Embryonic facial prominence (tissue), 1 donor: ENCODE results near the gene CRYBB3.
A peak's percentile ranks its signal among the peaks of the same experiment; 100 is the strongest.
"Not testable (repeated sequence)": the region's sequence is repeated elsewhere in the genome, so short reads cannot be mapped to it uniquely, and the experiment has no call there.

Experiments used
- DNase-seq: peaks from one replicate; pipeline ENCODE4 v3.0.0-alpha.2; 2016; ENCODE audit errors: extremely low spot score

CRYBB3 gene

DNA sequence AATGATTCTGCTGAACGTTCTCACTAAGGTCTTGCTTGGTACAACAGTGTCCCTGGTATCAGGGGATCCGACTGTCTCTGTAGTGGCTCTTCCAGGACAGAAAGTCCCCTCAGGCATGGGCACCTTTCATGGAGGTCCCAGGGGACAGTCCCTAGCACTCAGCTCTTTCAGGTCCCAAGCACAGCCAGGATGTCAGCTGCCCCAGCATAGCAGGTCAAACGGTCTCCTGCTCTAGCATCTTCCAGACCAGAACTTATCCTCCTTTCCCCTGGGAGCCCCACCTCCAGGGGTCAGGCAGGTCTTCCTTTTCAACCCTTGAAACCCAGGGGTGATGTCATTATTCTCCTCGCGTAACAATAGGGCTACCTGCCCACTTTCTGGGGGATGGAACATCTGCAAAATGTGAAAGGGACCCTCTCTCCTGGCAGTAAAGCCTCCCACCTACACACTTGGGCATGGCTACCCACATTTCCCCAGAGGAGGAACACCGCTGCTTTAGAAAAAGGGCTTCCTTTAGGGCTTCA, 24.7 kb upstream of the CRYBB3 start:
- DNase-seq = no peak

DNA sequence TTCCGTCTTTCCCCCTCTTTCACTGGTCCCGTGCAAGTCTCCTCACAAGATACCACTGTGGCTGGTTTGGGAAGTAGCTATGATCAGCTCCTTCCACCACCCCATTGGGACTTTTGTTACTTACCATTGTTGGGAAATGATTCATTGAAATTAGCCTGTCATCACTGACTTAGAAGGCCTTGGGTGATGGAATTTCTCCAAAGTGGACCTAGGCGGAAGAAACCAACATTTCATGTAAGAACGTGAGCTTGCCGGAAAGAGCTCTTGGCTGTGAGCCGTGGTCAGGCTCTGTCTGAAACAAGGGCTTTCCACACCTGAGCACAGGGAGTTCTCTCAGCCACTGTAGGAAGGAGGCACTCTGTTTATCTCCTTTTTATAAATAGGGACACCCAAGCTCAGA, 23.5 kb upstream of the CRYBB3 start:
- no peak for DNase-seq

DNA sequence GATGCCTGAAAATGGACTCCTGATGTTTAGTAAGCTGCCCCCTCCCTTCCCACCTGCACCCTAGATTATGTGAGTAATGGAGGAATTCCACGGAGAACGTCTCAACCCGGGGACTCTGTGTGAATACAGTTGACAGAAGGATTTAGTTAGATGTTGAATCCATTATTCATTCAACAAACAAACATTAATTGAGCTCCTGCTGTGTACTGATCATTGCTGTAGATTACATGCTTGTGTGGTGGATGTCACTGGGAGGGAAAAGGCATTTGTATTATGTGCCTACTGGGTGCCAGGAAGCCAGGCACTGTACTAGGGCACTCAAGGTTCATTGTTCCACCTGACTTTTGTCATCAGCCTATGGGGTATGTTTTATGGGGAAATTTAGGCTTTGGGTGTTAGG, 22.9 kb upstream of the CRYBB3 start:
- DNase-seq = no peak

DNA sequence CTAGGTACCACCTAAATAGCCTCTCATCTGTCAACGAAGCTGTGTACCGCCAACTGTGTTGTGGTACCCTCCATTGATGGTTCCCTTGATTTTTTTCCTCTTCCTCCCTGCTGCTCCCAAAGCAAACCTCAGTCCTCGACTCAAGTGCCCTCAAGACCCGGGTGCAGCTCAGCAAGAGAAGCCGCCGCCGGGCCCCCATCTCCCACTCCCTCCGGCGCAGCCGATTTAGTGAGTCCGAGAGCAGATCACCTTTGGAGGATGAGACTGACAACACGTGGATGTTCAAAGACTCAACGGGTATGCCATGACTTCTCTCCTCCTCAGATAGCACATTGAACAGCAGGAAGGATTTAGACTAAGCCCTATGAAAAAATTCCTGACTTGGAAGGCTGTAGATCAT, 22.4 kb upstream of the CRYBB3 start:
- no peak for DNase-seq

DNA sequence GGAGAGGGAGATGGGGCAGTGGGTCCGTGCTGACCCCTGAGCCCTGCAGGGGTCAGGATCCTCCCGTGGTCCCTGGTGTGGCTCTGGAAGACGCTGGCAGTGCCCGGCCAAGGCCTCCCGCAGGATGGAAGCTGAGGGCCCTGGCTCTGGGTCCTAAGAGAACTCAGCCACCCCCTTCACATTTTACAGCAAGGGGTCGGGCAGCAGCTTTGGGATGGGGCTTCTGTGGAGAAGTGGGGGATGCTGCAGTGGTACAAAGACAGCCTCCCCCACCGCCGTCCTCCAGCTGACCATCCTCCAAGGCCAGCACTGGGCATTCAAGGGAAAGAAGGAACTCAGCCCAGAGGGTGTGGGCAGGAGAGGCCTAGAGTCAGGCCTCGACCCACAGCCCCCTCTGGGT, 21.8 kb upstream of the CRYBB3 start:
- DNase-seq = no peak

DNA sequence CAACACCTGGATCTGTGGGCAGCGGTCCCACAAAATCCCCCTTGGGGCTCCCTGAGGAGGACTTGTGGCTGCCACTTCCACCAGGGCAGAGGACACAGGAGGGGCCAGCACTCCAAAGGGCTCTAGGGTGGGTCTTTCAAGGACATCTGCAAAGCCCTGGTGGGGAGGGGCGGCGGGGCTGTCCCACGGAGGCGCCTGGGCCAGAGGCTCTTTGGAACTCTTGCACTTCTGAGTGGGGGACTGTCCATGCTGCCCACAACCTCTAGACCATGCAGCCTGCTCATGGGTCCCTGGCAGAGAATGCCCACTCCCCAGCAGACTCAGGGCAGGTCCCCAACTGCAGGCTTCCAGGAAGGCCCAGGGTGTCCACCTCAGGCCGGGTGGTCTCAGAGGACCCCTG, 21.3 kb upstream of the CRYBB3 start:
- not testable (repeated sequence) for DNase-seq

DNA sequence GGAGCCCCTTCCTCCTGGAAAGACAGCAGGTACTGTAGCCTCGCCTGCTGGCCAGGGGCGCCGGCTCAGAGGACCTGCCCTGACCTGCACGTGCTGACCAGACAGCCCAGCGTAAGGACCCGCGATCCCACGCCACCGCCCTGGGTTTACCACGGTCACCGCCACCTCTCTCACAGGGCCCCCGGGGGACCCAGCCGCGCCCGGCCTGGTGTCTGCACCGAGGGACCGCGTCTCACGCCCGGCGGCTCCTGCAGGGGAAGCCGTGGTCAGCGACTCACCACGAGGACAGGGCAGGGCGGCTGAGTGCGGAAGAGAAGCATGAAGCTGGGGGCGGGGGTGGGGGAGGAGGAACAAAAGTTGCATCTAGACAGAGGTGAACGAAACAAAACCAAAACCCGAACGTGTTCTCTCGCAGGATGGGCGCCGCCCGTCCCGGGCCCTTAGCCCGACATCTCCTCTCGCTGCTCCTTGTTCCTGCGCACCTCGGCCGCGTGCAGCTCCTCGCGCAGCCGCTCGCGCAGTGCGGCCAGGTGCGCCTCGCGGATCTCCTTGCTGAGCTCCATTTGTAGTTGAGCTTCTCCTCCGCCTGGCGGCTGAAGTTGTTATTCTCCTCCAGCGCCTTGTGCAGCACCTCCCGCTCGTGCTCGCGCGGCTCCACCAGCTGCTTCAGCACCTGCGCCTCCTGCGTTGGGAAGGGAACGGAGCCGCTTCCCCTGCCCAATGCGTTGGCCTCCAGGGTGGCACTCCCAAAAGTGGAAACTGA, 20.6 kb upstream of the CRYBB3 start:
- DNase-seq = not testable (repeated sequence)

DNA sequence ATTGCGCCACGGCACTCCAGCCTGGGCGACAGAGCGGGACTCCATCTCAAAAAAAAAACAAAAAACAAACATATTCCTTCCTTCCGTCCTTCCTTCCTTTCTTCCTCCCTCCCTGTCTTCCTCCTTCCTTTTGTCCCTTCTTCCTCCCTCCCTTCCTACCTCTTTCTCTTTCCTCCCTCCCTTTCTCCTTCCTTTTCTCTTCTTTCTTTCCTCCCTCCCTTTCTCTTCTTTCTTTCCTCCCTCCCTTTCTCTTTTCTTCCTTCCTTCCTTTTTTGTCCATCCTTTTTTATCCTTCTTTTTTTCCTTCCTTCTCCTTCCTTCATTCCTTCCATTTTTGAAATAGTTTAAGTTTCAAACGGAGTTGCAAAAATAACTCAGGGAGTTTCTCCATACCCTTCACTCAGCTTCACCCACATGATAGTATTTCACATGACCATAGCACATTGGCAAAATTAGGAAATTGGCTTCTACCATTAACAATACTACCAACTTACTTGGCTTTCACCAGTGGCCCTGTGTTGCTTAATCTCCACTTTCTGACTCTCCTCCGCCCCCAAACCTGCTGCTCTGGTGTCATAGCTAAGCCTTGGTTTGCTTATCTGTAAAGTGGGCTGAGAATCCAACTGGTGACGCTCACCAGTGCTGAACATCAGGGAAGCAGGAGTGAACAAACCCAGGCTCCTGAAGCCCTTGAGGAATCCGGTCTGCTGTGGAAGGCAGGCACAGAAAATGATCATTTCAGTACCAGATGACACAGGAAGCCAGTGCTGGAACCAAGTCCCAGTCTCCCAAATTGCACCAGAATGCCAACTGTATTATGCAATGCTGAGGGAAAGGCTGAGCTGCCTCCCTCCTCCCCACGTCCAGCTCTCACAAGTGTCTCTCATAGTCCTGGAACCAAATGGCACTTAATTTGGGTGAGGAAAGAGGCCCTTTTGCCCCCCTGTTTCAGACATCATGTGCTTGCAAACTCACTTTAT, 17.2 kb upstream of the CRYBB3 start:
- no peak for DNase-seq

DNA sequence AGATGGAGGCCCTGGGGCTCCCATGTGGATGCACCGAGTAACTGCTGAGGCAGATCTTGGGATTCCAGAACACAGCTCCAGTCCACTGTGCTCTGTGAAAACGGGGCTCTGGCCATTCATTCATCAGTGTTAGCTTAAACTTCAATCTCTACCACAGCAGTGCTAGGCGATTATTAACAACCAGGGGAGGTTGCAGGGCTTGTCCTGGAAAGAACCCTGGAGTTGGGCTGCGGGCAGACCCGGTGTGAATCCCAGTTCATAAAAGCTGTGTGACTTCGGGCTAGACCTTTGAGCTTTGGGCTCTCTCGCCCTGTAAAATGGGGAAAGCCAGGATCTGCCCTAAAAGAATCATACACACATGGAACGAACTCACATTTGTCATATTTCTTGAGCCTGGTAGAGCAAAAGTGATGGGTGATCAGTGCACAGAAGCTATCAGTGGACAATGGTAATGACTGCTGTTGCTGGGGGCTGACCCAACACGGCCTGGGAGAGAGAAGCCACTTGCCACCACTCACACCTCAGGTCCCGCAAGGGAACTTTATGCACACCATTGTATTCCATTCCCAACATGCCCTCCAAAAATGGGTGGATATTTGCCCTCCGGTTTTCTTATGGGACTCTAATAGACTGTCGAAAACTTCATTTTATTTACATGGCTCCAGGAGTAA, 15.6 kb upstream of the CRYBB3 start:
- no peak for DNase-seq

DNA sequence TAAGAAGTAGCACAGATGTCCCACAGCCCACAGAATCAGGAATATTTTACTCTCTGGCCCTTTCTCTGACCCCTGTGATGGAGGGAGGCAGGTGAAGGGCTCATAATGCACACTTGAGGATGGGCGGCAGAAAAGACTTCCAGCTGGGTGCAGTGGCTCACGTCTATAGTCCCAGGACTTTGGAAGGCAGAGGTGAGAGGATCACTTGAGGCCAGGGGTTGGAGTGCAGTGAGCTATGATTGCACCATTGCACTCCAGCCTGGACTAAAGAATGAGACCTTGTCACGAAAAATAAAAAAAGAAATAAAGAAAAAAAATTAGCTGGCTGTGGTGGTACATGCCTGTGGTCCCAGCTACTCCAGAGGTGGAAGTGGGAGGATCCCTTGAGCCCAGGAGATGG, 13.5 kb upstream of the CRYBB3 start:
- DNase-seq = no peak

DNA sequence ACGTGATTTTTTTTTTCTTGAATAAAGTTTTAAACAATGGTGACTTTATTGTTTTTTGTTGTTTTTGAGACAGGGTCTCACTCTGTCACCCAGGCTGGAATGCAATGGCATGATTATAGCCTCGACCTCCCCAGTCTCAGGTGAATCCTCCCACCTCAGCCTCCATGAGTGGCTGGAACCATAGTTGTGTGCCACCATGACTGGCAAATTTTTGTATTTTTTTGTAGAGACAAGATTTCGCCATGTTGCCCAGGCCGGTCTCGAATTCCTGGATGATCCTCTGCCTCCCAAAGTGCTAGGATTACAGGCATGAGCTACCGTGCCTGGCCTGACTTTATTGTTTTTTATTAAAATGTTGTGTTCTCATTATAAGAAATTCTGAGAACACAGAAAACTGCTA, 12.2 kb upstream of the CRYBB3 start:
- DNase-seq = no peak

DNA sequence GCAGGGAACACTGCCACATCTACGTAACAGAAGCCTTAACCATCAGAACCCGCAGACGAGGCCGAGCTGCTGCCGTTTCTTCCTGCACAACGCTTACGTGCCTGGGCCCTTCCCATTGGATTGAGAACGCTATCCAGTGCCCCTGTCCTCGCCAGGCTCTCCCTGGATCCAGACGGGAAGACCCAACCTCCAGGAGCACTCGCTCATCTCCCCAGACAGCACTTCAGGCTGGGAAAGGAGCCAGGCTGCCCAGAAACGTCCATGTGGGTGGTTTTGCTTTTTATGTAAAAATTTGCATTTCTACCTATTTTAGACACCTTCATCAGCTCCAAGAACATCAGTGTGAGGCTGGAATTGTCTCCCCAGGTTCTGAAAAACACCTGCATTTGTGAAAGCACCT, 7.3 kb upstream of the CRYBB3 start:
- DNase-seq = no peak

DNA sequence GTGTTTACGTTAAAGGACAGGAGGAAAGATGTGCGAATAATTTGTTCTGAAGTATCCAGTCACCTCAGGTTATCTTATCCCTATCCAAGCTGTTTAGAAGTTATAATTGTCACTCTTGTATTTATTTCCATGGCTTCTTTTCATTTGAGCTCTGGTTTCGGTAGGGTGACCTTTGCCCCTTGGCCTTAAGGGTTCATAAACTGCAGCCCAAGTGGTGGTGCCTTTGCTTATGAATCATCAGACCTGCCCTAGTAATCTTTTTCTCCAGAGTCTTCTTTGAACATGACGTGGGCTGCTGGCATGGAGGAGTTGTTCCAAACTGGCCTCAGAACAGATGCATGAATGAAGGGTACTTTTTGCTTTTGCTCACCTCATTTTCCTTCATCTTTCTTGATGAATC, 6.5 kb upstream of the CRYBB3 start:
- no peak for DNase-seq

DNA sequence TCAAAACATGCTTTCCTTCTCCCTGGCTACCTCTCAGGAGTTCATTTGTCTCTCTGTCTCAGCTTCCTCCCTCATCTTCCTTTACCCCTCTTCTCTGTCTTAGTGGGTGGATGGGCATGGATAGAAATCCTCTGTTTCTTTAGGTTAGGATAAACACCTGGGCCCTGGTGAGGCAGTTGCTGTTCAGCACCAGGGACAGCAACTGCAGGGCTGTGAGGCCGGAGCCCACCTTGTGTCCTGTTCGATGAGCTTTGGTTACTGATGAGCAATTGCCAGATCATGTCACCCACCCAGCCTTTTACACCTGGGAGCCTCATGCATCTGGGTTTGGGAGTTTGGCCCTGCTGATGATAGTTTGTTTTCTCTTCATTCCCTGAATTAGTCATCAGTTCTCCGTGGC, 6.1 kb upstream of the CRYBB3 start:
- DNase-seq = no peak

DNA sequence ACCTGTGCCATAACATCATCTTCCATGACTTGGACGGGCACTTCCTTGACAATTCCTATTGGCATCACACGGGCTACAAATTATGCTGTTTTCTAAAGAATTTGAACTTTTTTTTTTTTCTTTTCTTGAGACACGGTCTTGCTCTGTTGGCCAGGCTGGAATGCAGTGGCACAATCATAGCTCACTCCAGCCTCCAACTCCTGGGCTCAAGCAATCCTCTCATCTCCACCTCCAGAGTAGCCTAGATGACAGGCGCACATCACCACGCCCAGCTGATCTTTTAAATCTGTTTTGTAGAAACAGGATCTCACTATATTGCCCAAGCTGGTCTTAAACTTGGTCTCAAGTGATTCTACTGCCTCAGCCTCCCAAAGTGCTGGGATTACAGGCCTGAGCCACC, 3.3 kb upstream of the CRYBB3 start:
- DNase-seq = no peak

DNA sequence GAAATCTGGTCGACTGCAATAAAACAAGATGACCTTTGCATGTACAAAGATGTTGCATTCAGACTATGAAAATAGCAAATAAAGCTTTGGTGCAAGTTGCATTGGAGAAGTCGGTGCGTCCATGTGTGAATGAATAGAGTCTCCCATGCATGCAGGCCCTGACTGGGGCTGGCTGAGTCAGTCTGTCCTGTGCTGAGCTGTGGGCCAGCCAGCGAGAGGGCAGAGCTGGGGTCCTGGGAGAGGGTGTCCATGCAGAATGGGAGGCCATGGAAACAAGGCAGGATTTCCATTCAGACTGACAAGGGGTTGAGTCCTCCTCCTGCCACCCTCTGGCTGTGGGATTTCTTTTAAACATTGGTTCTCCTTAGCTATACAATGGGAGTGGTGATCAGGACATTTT, 2.3 kb upstream of the CRYBB3 start:
- DNase-seq = no peak

DNA sequence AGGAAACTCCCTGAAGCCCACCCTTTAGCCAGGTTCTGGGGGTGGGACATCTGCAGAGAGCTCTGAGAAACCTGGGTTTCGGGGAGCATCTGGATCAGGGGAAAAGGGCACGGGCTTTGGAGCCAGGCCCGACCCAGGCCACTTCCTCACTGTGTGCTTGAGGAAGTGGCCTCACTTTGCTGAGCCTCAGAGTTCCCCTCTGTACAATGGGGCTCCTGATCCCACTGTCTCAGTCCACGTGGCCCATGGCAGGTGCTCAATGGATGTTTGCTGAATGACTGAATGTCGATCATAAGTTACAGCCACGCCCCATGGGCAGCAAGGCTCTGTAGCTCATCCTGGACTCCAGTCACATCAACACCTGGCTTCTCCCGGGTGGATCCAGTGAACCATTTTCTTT, 1.3 kb downstream of the CRYBB3 start:
- no peak for DNase-seq

DNA sequence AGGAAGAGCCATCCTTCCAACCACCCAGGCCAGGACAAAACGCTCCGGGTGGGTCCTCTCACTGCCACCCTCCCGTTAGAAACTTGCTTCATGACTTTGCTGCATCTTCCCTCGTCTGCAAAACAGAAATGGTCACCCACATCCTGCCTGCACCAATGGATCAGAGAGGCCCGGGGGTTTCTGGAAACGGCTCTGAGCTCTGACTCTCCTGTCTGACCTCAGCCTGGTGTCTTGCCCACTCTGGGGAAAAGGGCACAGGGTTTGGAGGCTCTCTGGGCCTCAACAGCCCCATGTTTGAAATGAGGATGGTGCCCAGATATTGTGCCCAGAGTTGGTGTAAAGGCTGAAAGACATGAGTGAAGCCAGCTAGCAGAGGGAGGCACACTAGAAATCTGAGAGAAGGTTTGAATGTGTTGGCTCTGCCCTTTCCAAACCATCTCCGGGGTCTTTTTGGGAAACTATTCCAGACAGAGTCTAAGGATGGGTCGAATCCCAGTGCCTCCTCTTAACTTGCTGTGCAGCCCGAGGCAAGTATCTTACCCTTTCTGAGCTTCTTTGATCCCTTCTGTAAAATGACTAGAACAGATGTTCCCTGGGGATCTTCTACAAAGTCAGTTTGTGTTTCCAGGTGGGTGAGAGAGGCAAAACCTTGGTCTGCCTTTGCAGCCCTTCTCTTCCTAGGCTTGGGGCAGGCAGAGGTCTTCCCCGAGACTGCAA, 2.1 kb downstream of the CRYBB3 start:
- no peak for DNase-seq

DNA sequence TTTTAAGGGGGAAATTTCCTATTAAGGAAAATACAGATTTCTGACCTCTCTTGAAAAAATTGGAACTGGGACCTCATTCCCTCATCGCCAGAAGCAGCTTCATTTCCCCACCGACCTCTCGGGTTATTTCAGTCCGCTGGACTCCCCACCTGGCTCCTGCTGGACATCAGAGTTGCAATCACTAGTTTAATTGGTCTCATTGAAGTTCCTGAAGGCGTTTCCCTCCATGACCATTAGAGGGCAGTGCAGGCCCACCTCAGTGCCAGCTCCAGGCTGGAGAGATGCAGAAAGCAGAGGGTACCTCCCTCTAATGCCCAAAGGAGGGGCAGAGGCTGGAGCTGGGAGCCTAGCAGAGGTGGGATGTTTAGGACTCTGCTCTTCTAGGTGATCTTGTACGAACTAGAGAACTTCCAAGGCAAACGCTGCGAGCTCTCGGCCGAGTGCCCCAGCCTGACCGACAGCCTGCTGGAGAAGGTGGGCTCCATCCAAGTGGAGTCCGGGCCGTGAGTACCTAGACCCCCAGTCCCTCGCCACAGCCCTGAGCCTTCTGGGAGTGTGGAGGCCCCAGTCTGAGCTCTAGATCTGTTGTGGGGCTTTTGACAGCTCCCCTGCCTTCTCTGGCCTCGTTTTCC, 2.7 kb downstream of the CRYBB3 start:
- peak; percentile 12 for DNase-seq

DNA sequence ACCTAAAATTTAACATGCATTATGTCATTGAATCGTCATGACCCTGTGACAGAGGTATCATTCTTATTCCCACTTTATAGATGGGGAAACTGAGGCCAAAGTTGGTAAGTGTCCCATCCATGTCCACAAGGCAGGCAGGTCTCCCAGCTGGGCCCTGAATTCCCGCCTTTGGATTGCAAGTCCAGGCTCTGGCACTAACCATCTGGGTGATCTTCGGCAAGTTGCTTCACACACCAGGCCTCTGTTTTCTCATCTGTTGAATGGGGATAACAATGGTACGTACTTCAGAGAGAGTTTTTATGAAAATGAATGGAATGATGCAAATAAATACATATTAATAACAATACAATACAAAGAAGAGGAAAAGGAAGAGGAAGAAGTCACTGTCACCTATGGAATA, 3.4 kb downstream of the CRYBB3 start:
- no peak for DNase-seq

DNA sequence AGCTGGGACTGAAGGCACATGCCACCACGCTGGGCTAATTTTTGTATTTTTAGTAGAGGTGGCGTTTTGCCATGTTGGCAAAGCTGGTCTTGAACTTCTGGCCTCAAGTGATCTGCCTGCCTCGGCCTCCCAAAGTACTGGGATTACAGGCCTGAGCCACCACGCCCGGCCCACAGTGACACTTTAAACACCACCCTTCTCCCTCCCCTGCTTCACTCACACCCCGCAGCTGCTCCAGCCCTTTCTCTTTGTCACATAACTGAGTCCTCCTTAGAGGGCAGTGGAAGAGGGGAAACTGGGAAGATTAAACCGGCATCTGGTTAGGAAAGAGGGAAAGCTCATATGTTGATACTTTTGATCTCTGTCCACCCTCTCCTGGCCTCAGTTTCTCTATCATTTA, 4.9 kb downstream of the CRYBB3 start:
- DNase-seq = not testable (repeated sequence)
